Measurements from ENCODE around the gene SIX1.

SIX1 gene

DNA sequence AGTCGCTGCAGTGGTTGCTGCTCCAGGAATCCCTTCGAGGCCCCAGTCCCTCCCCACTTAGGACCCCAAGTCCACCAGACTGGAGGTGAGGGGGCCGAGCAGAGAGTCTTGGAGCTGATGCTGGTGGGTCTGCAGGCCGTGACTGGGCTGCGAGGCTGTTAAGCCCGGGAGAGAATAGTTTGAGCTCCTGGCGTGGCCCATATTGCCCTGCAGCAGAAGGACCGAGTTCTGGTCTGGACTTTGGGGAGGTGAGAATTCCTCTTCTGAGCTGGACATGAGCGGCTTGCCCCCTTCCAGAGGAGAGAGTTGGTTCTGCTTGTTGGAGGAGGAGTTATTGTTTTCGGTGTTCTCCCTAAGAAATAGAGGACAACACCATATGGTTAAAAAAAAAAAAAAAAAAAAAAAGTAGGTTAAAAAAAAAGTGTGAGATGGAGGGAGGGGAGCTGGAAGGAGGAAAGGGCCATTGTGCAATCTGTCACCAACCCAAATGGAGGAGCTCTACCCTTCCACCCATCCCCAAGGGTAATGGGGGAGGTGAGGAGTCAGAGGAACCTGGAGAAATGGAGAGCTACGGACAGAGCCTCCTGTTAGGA lies 3.0 kb downstream of the SIX1 start (continued):
- no peak for TF ChIP-seq ZNF174 (tag by site-specific recombination; IDR thresholded peaks at IDR 0.05)
- TF ChIP-seq ZNF341 (tag by site-specific recombination; IDR thresholded peaks at IDR 0.05; ENCODE audit: low read depth), result peak; percentile 74
- TF ChIP-seq ZSCAN16 (tag by site-specific recombination; IDR thresholded peaks at IDR 0.05), result no peak
- no peak for TF ChIP-seq MZF1 (tag by site-specific recombination; IDR thresholded peaks at IDR 0.05; ENCODE audit: borderline replicate concordance)
- TF ChIP-seq, protein P1, sequence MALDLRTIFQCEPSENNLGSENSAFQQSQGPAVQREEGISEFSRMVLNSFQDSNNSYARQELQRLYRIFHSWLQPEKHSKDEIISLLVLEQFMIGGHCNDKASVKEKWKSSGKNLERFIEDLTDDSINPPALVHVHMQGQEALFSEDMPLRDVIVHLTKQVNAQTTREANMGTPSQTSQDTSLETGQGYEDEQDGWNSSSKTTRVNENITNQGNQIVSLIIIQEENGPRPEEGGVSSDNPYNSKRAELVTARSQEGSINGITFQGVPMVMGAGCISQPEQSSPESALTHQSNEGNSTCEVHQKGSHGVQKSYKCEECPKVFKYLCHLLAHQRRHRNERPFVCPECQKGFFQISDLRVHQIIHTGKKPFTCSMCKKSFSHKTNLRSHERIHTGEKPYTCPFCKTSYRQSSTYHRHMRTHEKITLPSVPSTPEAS (tag by site-specific recombination; IDR thresholded peaks at IDR 0.05), result no peak
- TF ChIP-seq ZNF121 (tag by site-specific recombination; IDR thresholded peaks at IDR 0.05), result no peak
- TF ChIP-seq, protein P2, sequence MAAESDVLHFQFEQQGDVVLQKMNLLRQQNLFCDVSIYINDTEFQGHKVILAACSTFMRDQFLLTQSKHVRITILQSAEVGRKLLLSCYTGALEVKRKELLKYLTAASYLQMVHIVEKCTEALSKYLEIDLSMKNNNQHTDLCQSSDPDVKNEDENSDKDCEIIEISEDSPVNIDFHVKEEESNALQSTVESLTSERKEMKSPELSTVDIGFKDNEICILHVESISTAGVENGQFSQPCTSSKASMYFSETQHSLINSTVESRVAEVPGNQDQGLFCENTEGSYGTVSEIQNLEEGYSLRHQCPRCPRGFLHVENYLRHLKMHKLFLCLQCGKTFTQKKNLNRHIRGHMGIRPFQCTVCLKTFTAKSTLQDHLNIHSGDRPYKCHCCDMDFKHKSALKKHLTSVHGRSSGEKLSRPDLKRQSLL (tag by site-specific recombination; IDR thresholded peaks at IDR 0.05), result no peak
- TF ChIP-seq ZNF626 (tag by site-specific recombination; IDR thresholded peaks at IDR 0.05), result no peak
- TF ChIP-seq, protein P3, sequence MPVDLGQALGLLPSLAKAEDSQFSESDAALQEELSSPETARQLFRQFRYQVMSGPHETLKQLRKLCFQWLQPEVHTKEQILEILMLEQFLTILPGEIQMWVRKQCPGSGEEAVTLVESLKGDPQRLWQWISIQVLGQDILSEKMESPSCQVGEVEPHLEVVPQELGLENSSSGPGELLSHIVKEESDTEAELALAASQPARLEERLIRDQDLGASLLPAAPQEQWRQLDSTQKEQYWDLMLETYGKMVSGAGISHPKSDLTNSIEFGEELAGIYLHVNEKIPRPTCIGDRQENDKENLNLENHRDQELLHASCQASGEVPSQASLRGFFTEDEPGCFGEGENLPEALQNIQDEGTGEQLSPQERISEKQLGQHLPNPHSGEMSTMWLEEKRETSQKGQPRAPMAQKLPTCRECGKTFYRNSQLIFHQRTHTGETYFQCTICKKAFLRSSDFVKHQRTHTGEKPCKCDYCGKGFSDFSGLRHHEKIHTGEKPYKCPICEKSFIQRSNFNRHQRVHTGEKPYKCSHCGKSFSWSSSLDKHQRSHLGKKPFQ (tag by site-specific recombination; IDR thresholded peaks at IDR 0.05), result no peak
- TF ChIP-seq ZNF2 (tag by site-specific recombination; IDR thresholded peaks at IDR 0.05), result no peak
- TF ChIP-seq ZNF335 (tag by site-specific recombination; conservative IDR thresholded peaks at IDR 0.05), result peak; percentile 10; the same call in 1 of the 2 replicates
- no peak for TF ChIP-seq ZNF677 (tag by site-specific recombination; IDR thresholded peaks at IDR 0.05)
- TF ChIP-seq, protein P4, sequence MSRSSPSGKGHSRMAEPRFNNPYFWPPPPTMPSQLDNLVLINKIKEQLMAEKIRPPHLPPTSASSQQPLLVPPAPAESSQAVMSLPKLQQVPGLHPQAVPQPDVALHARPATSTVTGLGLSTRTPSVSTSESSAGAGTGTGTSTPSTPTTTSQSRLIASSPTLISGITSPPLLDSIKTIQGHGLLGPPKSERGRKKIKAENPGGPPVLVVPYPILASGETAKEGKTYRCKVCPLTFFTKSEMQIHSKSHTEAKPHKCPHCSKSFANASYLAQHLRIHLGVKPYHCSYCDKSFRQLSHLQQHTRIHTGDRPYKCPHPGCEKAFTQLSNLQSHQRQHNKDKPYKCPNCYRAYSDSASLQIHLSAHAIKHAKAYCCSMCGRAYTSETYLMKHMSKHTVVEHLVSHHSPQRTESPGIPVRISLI (tag by site-specific recombination; IDR thresholded peaks at IDR 0.05), result peak; percentile 88
- TF ChIP-seq ZNF248 (tag by site-specific recombination; IDR thresholded peaks at IDR 0.05), result no peak
- no peak for TF ChIP-seq SCRT2 (tag by site-specific recombination; IDR thresholded peaks at IDR 0.05)
- TF ChIP-seq FEZF1 (tag by site-specific recombination; IDR thresholded peaks at IDR 0.05), result no peak
- TF ChIP-seq HOXD13 (CRISPR knock-in tag; IDR thresholded peaks at IDR 0.05; ENCODE audit: borderline replicate concordance), result no peak
- no peak for TF ChIP-seq ZNF558 (tag by site-specific recombination; IDR thresholded peaks at IDR 0.05)
- TF ChIP-seq, protein P5, sequence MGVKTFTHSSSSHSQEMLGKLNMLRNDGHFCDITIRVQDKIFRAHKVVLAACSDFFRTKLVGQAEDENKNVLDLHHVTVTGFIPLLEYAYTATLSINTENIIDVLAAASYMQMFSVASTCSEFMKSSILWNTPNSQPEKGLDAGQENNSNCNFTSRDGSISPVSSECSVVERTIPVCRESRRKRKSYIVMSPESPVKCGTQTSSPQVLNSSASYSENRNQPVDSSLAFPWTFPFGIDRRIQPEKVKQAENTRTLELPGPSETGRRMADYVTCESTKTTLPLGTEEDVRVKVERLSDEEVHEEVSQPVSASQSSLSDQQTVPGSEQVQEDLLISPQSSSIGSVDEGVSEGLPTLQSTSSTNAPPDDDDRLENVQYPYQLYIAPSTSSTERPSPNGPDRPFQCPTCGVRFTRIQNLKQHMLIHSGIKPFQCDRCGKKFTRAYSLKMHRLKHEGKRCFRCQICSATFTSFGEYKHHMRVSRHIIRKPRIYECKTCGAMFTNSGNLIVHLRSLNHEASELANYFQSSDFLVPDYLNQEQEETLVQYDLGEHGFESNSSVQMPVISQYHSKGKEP (tag by site-specific recombination; IDR thresholded peaks at IDR 0.05), result no peak
- no peak for TF ChIP-seq ZSCAN23 (tag by site-specific recombination; IDR thresholded peaks at IDR 0.05)
- no peak for TF ChIP-seq WT1 (tag by site-specific recombination; IDR thresholded peaks at IDR 0.05)
- no peak for TF ChIP-seq ZNF624 (tag by site-specific recombination; IDR thresholded peaks at IDR 0.05)
